IPS-20b (cell line): ENCODE results near the gene NPNT.
"Not testable (repeated sequence)": the region's sequence is repeated elsewhere in the genome, so short reads cannot be mapped to it uniquely, and the experiment has no call there.

Experiments
- H3K27ac ChIP-seq: one replicate; pipeline ENCODE4 v1.5.1; 2013; ENCODE audit warnings: low read length
- H3K27me3 ChIP-seq: 2 replicates; pipeline ENCODE4 v1.6.1; 2013; ENCODE audit warnings: mild to moderate bottlenecking, low read length, inconsistent platforms; ENCODE audit not compliant: insufficient read depth
- H3K36me3 ChIP-seq: 2 replicates; pipeline ENCODE4 v1.6.1; 2013; ENCODE audit warnings: low read depth, mild to moderate bottlenecking, inconsistent platforms, low read length, moderate library complexity; ENCODE audit not compliant: insufficient read depth
- H3K4me1 ChIP-seq: 2 replicates; pipeline ENCODE4 v1.6.1; 2013; ENCODE audit warnings: mild to moderate bottlenecking, control low read depth, inconsistent platforms, low read length, moderate library complexity; ENCODE audit not compliant: insufficient read depth
- H3K4me3 ChIP-seq: 2 replicates; pipeline ENCODE4 v1.5.1; 2013; ENCODE audit warnings: mild to moderate bottlenecking, low read length, inconsistent platforms
- H3K9ac ChIP-seq: 2 replicates; pipeline ENCODE4 v1.6.1; 2013; ENCODE audit warnings: low read depth, mild to moderate bottlenecking, inconsistent platforms, low read length, moderate library complexity
- H3K9me3 ChIP-seq: 2 replicates; pipeline ENCODE4 v1.6.1; 2013; ENCODE audit warnings: mild to moderate bottlenecking, low read depth, low read length, inconsistent platforms; ENCODE audit not compliant: insufficient read depth

Gene NPNT

GRCh38 chr4:105894660-105895582, at the start of gene NPNT:
NPNT (plus strand) TSS chr4:105895471; CDS start chr4:105895653, 182 bp downstream.
- H3K9ac ChIP-seq, result no peak within 1 kb of the TSS
- peak within 1 kb of the TSS; percentile 76 for H3K4me3 ChIP-seq
- H3K27ac ChIP-seq, result no peak within 1 kb of the TSS
- peaks cover 83% of the 10 kb centered on the region for H3K27me3 ChIP-seq
- H3K9me3 ChIP-seq, result no peaks in the 10 kb centered on the region
- peaks cover 12% of the 10 kb centered on the region; the same call in 1 of the 2 replicates for H3K4me1 ChIP-seq
- H3K36me3 ChIP-seq, result no peaks in the 10 kb centered on the region

- peaks cover 8% of the 10 kb centered on the region for H3K36me3 ChIP-seq
- H3K9ac ChIP-seq, result no peak overlapping the region
- no peaks in the 10 kb centered on the region for H3K27me3 ChIP-seq
- no peak overlapping the region for H3K27ac ChIP-seq
- H3K9me3 ChIP-seq, result no peaks in the 10 kb centered on the region
- H3K4me3 ChIP-seq, result no peak overlapping the region
- H3K4me1 ChIP-seq, result peaks cover 6% of the 10 kb centered on the region; the same call in 1 of the 2 replicates
Observed at GRCh38 chr4:105845559-105845958, 49.7 kb upstream of the NPNT start.

GRCh38 chr4:105848359-105848758, 46.9 kb upstream of the NPNT start:
- H3K9me3 ChIP-seq, H3K4me1 ChIP-seq, H3K36me3 ChIP-seq, H3K9ac ChIP-seq, H3K4me3 ChIP-seq, H3K27me3 ChIP-seq, H3K27ac ChIP-seq: not testable (repeated sequence)

- no peak overlapping the region for H3K27ac ChIP-seq
Observed at GRCh38 chr4:105851196-105851595, 44.1 kb upstream of the NPNT start.

GRCh38 chr4:105852230-105852629, 43.0 kb upstream of the NPNT start:
- not testable (repeated sequence) for H3K4me1 ChIP-seq, H3K9me3 ChIP-seq, H3K27ac ChIP-seq, H3K27me3 ChIP-seq, H3K9ac ChIP-seq, H3K36me3 ChIP-seq, H3K4me3 ChIP-seq

More at GRCh38 chr4:105851196-105851595, 44.1 kb upstream of the NPNT start:
- Histone ChIP-seq H3K27me3 (no peaks in the 10 kb centered on the region), H3K9me3 (no peaks in the 10 kb centered on the region), H3K4me3 (no peak overlapping the region), H3K4me1 (no peaks in the 10 kb centered on the region), H3K36me3 (no peaks in the 10 kb centered on the region), H3K9ac (no peak overlapping the region)

GRCh38 chr4:105858466-105859040, 36.7 kb upstream of the NPNT start:
- Histone ChIP-seq H3K36me3 (no peaks in the 10 kb centered on the region), H3K27ac (no peak overlapping the region), H3K4me3 (no peak overlapping the region), H3K9me3 (peaks cover 19% of the 10 kb centered on the region; the same call in 1 of the 2 replicates), H3K4me1 (no peaks in the 10 kb centered on the region), H3K27me3 (no peaks in the 10 kb centered on the region), H3K9ac (no peak overlapping the region)

- H3K9ac ChIP-seq, result no peak overlapping the region
- H3K4me1 ChIP-seq, result no peaks in the 10 kb centered on the region
- H3K36me3 ChIP-seq, result no peaks in the 10 kb centered on the region
- no peaks in the 10 kb centered on the region for H3K27me3 ChIP-seq
- peaks cover 19% of the 10 kb centered on the region; the same call in 1 of the 2 replicates for H3K9me3 ChIP-seq
- no peak overlapping the region for H3K4me3 ChIP-seq
- H3K27ac ChIP-seq, result no peak overlapping the region
Observed at GRCh38 chr4:105859233-105859632, 36.0 kb upstream of the NPNT start.

- no peak overlapping the region for H3K9ac ChIP-seq
- H3K4me3 ChIP-seq, result no peak overlapping the region
- peaks cover 11% of the 10 kb centered on the region; the same call in 1 of the 2 replicates for H3K4me1 ChIP-seq
- no peak overlapping the region for H3K27ac ChIP-seq
- H3K27me3 ChIP-seq, result no peaks in the 10 kb centered on the region
- no peaks in the 10 kb centered on the region for H3K9me3 ChIP-seq
- H3K36me3 ChIP-seq, result no peaks in the 10 kb centered on the region
Observed at GRCh38 chr4:105870963-105871362, 24.3 kb upstream of the NPNT start.

GRCh38 chr4:105871997-105872396, 23.3 kb upstream of the NPNT start:
- peaks cover 11% of the 10 kb centered on the region; the same call in 1 of the 2 replicates for H3K4me1 ChIP-seq
- no peak overlapping the region for H3K4me3 ChIP-seq
- H3K9me3 ChIP-seq, result no peaks in the 10 kb centered on the region
- H3K27me3 ChIP-seq, result no peaks in the 10 kb centered on the region
- H3K27ac ChIP-seq, result no peak overlapping the region
- H3K9ac ChIP-seq, result no peak overlapping the region
- H3K36me3 ChIP-seq, result no peaks in the 10 kb centered on the region

- H3K4me1 ChIP-seq, result peaks cover 11% of the 10 kb centered on the region; the same call in 1 of the 2 replicates
- H3K4me3 ChIP-seq, result no peak overlapping the region
- H3K36me3 ChIP-seq, result no peaks in the 10 kb centered on the region
- H3K9me3 ChIP-seq, result peaks cover 4% of the 10 kb centered on the region
- no peaks in the 10 kb centered on the region for H3K27me3 ChIP-seq
- H3K27ac ChIP-seq, result no peak overlapping the region
- no peak overlapping the region for H3K9ac ChIP-seq
Observed at GRCh38 chr4:105875233-105875632, 20.0 kb upstream of the NPNT start.

GRCh38 chr4:105878668-105879067, 16.6 kb upstream of the NPNT start:
- H3K4me1 ChIP-seq, result no peaks in the 10 kb centered on the region
- no peak overlapping the region for H3K27ac ChIP-seq
- no peak overlapping the region for H3K9ac ChIP-seq
- H3K27me3 ChIP-seq, result no peaks in the 10 kb centered on the region
- no peak overlapping the region for H3K4me3 ChIP-seq
- peaks cover 4% of the 10 kb centered on the region for H3K9me3 ChIP-seq
- H3K36me3 ChIP-seq, result no peaks in the 10 kb centered on the region

- Histone ChIP-seq H3K9me3 (no peaks in the 10 kb centered on the region), H3K36me3 (no peaks in the 10 kb centered on the region), H3K27ac (no peak overlapping the region), H3K9ac (no peak overlapping the region), H3K4me3 (no peak overlapping the region), H3K27me3 (peaks cover 14% of the 10 kb centered on the region), H3K4me1 (no peaks in the 10 kb centered on the region)
Observed at GRCh38 chr4:105887508-105887907, 7.8 kb upstream of the NPNT start.
